ENCODE results near the gene HIPK2.

HIPK2 gene

GRCh38 chr7:139582130-139582650 is 195.6 kb downstream of the HIPK2 start:
- DNase-seq (ENCODE audit: insufficient read length, low spot score): no peak
- TF ChIP-seq, protein P1, sequence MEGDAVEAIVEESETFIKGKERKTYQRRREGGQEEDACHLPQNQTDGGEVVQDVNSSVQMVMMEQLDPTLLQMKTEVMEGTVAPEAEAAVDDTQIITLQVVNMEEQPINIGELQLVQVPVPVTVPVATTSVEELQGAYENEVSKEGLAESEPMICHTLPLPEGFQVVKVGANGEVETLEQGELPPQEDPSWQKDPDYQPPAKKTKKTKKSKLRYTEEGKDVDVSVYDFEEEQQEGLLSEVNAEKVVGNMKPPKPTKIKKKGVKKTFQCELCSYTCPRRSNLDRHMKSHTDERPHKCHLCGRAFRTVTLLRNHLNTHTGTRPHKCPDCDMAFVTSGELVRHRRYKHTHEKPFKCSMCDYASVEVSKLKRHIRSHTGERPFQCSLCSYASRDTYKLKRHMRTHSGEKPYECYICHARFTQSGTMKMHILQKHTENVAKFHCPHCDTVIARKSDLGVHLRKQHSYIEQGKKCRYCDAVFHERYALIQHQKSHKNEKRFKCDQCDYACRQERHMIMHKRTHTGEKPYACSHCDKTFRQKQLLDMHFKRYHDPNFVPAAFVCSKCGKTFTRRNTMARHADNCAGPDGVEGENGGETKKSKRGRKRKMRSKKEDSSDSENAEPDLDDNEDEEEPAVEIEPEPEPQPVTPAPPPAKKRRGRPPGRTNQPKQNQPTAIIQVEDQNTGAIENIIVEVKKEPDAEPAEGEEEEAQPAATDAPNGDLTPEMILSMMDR (IDR thresholded peaks at IDR 0.05; ENCODE audit: insufficient read depth, missing control alignments): no peak
- no peak for FAIRE-seq

DNA sequence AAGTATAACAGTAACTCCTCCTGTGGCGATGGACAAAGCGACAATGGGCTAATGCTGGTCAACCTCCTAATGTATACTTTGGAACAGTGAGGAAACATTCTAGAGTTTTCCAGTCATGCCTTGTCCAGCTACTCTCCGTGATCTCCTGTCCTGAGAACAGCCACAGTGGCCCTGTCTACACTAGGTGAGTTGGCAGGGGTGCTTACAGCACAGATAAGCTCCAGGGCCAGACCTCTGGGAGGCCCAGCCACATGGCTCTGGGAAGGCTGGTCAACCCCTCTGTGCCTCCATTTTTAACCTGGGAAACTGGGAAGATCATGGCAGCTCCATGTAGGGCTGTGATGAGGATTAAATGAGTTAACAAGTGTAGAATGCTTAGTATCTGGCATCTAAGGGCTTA is 197.4 kb downstream of the HIPK2 start:
- FAIRE-seq: no peak
- TF ChIP-seq, protein P1 (IDR thresholded peaks at IDR 0.05; ENCODE audit: insufficient read depth, missing control alignments): no peak
- DNase-seq (ENCODE audit: insufficient read length, low spot score): no peak

DNA sequence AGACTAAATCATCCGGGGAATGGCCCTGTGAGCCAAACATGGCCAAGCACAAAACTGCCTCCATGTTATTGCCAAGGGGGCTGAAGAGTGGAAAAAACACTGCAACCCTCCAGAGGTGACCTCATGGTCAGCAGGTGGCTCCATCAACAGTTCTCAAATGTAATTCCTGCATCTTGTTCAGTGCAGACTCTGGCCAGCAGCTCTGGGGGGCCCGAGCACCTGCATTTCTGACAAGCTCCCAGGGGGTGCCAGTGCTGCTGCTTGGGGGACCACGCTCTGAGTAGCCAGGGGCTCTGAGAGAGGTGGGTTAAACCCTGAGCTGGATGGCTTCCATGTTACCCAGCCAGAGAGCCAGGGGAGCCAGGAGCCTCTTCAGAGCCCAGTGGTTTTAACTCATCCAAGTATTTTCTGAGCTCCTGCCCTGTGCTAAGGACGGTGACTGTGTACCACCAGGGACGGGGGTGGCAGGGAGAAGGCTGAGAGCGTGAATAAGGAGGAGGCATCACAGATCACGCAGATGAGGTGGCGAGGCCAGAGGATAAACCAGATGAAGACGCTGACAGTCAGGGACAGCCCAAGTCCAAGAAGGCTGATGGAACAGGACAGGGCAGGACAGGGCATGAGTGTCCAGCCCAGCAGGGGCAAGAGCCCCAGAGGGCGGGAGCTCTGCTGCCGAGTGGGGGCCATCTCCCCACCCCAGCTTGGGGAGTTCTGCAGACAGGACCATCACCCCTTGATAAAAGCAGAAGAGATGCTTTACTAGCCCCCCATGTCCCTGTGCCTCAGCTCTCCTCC is 201.4 kb downstream of the HIPK2 start:
- DNase-seq (ENCODE audit: insufficient read length, low spot score): no peak
- FAIRE-seq: no peak
- TF ChIP-seq, protein P1 (IDR thresholded peaks at IDR 0.05; ENCODE audit: insufficient read depth, missing control alignments): no peak

- FAIRE-seq (no peak), DNase-seq (ENCODE audit: insufficient read length, low spot score) (no peak)
- TF ChIP-seq, protein P1 (IDR thresholded peaks at IDR 0.05; ENCODE audit: insufficient read depth, missing control alignments): no peak
Observed at GRCh38 chr7:139575338-139575680, 202.5 kb downstream of the HIPK2 start.

DNA sequence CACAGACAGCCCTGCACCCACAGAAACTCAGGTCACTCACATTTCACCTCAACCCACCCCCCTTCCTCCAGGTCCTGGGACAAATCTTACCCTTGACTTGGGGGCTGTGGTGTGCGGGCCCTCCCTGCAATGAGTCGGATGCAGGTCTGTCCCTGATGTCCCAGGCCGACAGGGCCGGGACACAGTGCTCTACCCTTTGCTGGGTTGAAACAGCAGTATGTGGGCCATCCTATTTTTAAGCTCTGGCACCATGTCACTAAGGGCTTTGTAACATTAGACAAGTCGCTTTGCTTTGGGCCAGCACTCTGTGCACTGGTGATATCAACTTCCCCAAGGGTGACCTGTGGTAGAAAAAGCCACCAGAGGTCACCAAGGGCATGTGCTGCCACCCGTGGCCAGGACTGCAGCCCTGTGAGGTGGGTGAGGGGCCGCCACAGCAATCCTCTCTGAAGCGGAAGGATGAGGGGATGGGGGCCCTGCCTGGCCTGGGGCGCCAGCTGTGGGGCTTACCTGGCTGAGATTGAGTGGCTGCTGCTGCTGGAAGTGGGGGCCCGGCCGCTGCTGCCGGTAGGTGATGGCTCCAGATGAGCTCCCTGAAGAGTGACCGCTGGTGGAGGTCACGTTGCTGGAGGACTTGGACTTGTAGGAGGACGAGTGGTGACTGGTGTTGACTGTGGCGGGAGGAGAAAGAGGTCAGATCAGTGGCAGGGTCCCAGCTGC is 203.0 kb downstream of the HIPK2 start:
- TF ChIP-seq, protein P1 (IDR thresholded peaks at IDR 0.05; ENCODE audit: insufficient read depth, missing control alignments): no peak
- FAIRE-seq (no peak), DNase-seq (ENCODE audit: insufficient read length, low spot score) (no peak)

- no peak for DNase-seq (ENCODE audit: insufficient read length, low spot score)
- TF ChIP-seq, protein P1 (IDR thresholded peaks at IDR 0.05; ENCODE audit: insufficient read depth, missing control alignments): no peak
- FAIRE-seq: no peak
Observed at GRCh38 chr7:139573871-139574270, 203.9 kb downstream of the HIPK2 start.

Measured in D721Med (cell line).